GM19328 (cell line): ENCODE results near the gene ZNF397.
A peak's percentile ranks its signal among the peaks of the same experiment; 100 is the strongest.

ENCODE experiments used
- ATAC-seq: cut with Tn5 transposase; IDR thresholded peaks from one replicate; pipeline ENCODE4 v1.9.1; 2021; ENCODE audit warnings: mild to moderate bottlenecking, moderate library complexity; ENCODE audit not compliant: unreplicated experiment

Gene ZNF397

DNA sequence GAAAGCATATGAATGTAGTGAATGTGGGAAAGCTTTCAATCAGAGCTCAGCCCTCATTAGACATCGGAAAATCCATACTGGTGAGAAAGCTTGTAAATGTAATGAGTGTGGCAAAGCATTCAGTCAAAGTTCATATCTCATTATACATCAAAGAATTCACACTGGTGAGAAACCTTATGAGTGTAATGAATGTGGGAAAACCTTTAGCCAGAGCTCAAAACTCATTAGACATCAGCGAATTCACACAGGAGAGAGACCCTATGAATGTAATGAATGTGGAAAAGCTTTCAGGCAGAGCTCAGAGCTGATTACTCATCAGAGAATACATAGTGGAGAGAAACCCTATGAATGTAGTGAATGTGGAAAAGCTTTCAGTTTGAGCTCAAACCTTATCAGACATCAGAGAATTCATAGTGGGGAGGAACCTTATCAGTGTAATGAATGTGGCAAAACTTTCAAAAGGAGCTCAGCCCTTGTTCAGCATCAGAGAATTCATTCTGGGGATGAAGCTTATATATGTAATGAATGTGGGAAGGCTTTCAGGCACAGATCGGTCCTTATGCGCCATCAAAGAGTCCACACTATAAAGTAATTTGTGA is 5.0 kb downstream of the ZNF397 start:
- no peak for ATAC-seq

GRCh38 chr18:35246831-35247230 is 6.0 kb downstream of the ZNF397 start:
- ATAC-seq: no peak

DNA sequence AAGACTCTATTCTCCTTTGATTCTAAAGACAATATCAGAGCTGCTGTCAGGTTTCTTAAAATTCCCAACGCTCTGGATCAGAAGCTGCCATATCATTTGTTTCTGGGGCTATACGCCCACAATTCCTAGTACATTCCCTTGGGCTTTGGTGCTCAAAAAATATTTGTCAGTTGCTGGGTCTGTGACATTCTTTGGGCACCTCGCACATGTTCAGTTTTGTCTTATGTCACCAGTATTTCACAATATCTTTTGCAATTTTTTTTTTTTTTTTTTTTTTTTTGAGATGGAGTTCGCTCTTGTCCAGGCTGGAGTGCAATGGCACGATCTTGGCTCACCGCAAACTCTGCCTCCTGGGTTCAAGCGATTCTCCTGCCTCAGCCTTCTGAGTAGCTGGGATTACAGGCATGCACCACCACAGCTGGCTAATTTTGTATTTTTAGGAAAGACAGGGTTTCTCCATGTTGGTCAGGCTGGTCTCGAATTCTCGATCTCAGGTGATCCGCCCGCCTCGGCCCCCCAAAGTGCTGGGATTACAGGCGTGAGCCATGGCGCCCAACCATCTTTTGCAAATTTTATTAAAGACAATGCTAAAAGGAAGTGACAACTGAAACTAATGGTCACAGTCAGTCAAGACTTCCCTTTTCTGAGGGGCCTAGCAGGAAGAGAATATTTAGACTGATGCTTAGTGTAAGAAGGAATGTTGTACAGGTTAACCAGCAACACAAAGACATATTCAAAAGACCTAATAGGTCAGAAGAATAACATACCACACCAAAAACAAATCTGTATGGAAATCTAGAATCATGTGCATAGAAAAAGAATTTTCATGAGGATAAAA is 6.8 kb downstream of the ZNF397 start:
- ATAC-seq: no peak

DNA sequence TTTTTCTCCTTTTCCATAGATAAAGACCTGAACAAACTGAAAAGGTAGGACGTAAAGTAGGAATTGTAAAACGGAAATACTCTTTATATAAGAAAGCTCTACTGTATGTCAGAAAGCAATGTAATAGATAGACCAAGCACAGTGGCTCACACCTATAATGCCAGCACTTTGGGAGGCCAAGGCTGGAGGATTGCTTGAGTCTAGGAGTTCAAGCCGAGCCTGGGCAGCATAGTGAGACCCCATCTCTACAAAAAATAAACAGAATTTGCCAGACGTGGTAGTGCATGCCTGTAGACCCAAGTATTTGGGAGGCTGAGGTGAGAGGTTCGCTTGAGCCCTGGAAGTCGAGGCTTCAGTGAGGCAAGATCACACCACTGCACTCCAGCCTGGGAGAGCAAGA is 7.6 kb downstream of the ZNF397 start:
- no peak for ATAC-seq

GRCh38 chr18:35252466-35252865 is 11.6 kb downstream of the ZNF397 start:
- no peak for ATAC-seq

- no peak for ATAC-seq
Measured at GRCh38 chr18:35253655-35254287, 12.9 kb downstream of the ZNF397 start.

DNA sequence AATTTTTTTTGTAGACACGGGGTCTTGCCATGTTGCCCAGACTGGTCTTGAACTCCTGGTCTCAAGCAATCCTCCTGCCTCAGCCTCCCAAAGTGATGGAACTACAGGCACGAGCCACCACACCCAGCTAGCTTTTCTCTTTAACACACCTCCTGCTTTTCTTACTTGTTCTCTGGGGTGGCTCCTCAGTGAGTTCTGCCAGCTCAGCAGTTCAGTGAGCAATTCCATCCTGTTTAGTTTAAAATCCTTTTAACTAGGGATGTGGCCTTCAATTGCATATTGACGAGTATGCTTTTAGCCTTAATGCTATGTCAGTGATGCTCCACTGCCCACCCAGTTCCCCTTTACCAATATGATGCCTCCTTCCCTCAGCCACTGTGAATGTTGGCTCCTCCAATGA is 16.1 kb downstream of the ZNF397 start:
- ATAC-seq: no peak

DNA sequence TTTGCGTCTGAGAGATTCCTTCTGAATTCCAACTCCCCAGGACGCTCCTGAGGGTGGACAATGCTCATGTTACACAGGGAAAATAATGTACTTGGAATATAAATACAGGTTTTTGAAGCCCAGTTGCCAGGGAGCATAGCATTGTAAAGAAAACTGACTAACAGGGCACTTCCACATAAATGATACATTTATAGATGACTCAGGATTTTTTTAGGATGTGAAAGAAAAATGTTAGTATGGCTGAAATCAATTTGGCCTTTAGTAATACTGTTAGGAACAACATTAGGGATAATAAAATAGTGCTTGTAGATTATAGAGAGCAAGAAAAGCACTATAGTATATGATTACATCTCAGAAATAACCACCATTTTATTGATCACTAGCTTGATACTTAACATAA is 23.6 kb downstream of the ZNF397 start:
- no peak for ATAC-seq

DNA sequence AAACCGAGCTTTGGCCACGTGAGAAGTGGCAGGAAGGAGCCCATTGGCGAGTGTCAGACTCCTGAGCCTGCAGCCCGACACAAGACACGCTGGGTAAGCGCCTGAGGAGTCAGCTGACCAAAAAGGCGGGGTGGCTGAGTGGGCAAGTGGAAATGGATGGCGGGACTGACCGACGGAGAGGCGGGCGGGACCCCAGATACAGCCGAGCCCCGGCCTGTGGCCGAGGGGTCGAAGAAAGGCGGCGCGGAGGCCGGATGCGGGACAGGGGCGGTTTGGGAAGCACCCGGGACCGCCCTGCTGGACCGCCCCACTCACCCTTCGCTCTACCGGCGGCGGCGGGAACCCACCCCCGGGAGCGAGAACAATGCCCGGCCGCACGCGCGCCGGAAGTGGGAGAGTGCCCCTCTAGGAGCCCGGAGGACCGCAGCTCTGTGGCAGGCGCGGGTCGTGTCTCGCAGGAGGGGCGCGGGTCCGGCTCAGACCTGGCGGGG is 26.4 kb downstream of the ZNF397 start:
- no peak for ATAC-seq

GRCh38 chr18:35267809-35268208 is 27.0 kb downstream of the ZNF397 start:
- no peak for ATAC-seq

GRCh38 chr18:35268821-35269220 is 28.0 kb downstream of the ZNF397 start:
- no peak for ATAC-seq

DNA sequence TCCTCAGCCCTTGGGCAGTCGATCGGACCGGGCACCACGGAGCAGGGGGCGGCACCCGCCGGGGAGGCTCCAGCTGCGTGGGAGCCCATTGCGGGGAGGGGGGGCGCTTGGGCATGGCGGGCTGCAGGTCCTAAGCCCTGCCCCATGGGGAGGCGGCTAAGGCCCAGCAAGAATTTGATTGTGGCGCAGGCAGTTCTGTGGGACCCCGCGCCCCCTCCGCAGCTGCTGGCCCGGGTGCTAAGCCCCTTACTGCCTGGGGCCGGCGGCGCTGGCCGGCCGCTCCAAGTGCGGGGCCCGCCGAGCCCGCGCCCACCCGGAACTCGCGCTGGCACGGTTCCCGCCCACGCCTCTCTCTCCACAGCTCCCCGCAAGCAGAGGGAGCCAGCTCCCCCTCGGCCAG is 30.8 kb downstream of the ZNF397 start:
- no peak for ATAC-seq

GRCh38 chr18:35276267-35276666 is 35.4 kb downstream of the ZNF397 start:
- ATAC-seq: no peak

DNA sequence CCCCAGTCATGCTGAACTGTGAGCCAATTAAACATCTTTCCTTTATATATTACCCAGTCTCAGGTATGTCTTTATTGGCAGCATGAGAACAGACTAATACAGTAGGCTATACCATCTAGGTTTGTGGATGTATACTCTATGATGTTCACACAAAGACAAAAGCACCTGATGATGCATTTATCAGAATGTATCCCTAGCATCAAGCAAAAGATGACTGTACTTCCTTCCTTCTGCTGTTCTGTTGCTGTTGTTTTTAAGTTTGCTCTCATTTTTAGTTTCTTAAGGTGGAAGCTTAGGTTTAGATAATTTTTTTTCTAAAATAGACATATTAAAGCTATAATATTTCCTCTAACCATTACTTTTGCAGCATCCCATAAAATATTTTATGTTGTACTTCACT is 36.8 kb downstream of the ZNF397 start:
- no peak for ATAC-seq

- no peak for ATAC-seq
Measured at GRCh38 chr18:35278085-35278484, 37.3 kb downstream of the ZNF397 start.

GRCh38 chr18:35278969-35279368 is 38.1 kb downstream of the ZNF397 start:
- no peak for ATAC-seq

DNA sequence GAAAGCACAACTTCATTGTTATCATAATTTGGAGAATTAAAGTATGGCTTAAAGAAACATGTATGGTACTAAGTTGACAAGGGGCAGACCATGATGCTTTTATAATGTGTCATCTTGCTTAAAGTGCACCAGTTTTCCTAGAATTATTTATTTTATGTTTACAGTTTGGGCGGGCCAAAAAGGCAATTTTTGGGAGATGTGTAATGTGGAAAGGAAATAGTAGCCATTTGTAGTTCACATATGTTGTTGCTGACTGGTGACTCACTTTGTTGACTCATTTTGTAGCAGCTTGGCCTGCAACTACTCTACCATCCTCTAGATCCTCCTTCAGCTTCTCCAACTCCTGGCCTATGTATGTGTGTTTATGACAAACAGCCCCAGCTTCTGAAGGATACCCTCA is 41.5 kb downstream of the ZNF397 start:
- ATAC-seq: no peak

- no peak for ATAC-seq
Measured at GRCh38 chr18:35283923-35284794, 43.3 kb downstream of the ZNF397 start.

- no peak for ATAC-seq
Measured at GRCh38 chr18:35284841-35285240, 44.0 kb downstream of the ZNF397 start.

DNA sequence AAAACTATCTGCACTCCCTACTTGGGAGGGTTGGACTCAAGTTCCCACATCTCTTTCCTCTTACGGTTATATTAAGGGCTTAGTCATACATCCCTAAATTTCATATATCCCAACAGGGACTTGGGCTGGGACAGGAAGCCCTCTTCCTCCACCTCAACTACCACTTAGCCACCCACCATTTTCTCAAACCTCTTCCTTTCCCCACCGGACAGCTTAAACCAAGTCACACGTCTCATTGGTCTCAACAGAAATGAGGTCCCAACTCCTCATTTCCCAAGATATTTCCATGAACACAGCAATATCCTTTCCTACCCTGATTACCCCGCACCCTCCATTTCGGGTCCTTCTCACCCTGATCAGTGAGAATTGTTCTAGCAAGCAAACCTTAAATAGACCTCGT is 48.5 kb downstream of the ZNF397 start:
- ATAC-seq: no peak

DNA sequence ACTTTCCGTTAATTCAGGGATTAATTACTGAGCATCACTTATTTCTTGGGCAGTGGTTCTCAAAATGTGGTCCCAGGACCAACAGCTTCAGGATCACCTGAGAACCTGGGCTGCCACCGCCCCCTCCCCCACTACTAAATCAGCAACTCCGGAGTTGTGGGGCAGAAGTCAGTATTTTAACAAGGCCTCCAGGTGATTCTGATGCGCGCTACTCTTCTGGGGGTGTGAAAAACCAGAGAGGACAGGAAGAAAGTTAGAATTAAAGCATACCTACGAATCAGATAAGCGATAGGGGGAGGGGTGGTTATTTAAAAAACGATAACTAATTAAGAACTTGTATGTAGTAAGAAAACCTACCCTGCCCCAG is 48.9 kb downstream of the ZNF397 start:
- ATAC-seq: peak; percentile 18
